Measurements from ENCODE around the gene MTRF1.
"Not testable (repeated sequence)": the region's sequence is repeated elsewhere in the genome, so short reads cannot be mapped to it uniquely, and the experiment has no call there.

Gene MTRF1

DNA sequence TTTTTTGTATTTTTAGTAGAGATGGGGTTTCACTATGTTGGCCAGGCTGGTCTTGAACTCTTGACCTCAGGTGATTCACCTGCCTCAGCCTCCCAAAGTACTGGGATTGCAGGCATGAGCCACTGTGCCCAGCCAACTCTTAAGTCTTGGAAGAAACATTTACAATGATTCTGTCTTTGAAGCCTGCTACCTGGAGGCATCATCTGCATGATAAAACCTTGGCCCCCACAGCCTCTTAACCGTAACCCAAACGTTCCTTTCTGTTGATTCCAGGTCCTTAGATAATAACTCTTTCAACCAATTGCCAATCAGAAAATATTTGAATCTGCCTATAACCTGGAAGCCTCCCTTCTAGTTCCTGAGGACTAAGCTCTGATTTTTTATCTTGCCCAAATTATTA, 15.8 kb upstream of the MTRF1 start:
- not testable (repeated sequence) for DNase-seq (ENCODE audit: low read depth in 2 of 2)

DNA sequence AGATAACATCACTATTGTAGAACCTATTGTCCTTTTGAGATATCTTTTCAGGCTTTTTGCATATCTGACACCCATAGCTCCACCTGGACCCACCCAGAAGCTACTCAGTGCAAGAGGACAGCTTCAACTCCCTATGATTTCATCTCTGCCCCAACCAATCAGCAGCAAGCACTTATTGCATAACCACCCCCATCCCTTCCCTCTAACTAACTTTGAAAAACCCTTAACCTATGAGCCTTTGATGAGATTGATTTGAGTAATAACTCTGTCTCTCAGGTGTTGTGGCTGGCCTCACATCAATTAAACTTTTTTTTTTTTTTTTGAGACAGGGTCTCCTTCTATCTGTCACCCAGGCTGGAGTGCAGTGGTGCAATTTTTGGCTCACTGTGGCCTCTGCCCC, 13.4 kb upstream of the MTRF1 start:
- DNase-seq (ENCODE audit: low read depth in 2 of 2): no peak

DNA sequence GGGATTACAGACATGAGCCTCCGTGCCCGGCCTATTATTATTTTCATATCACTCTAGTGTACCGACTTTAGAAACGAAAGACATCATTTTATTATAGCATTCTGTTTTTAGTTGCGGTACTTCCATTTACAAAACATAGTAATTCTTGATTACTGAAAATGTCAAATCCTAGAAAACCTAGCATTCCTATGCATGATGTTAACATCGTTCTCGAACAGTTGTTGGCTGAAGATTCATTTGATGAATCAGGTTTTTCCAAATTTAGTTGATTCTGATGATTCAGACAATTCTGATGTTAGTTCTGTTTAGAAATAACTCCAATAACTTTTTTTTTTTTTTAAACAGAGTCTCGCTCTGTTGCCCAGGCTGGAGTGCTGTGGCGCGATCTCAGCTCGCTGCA, 11.5 kb upstream of the MTRF1 start:
- DNase-seq (ENCODE audit: low read depth in 2 of 2): no peak

DNA sequence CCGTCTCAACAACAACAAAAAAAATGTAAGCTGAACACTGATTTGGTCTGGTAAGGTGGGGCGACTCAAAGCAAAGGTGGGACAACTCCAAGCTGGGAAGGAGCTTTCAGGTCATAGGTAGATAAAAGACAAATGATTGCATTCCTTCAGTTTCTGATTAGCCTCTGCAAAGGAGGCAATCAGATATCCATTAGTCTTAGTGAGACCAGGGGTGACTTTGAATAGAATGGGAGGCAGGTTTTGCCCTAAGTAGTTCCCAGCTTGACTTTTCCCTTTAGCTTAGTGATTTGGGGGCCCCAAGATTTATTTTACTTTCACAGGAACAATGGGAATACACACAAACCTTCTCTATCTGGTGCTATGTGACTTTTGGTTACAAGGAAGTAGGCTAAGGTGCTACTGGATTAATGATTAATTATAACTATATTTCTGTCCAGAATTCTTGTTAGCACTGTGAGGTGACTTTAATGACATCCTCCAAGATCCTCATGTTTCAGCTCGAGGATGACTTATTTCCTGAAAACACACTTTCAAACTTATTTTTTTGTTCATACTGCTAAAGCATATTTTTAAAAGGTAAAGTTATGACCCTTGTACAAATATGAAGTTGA, 10.6 kb upstream of the MTRF1 start:
- DNase-seq (ENCODE audit: low read depth in 2 of 2): no peak

DNA sequence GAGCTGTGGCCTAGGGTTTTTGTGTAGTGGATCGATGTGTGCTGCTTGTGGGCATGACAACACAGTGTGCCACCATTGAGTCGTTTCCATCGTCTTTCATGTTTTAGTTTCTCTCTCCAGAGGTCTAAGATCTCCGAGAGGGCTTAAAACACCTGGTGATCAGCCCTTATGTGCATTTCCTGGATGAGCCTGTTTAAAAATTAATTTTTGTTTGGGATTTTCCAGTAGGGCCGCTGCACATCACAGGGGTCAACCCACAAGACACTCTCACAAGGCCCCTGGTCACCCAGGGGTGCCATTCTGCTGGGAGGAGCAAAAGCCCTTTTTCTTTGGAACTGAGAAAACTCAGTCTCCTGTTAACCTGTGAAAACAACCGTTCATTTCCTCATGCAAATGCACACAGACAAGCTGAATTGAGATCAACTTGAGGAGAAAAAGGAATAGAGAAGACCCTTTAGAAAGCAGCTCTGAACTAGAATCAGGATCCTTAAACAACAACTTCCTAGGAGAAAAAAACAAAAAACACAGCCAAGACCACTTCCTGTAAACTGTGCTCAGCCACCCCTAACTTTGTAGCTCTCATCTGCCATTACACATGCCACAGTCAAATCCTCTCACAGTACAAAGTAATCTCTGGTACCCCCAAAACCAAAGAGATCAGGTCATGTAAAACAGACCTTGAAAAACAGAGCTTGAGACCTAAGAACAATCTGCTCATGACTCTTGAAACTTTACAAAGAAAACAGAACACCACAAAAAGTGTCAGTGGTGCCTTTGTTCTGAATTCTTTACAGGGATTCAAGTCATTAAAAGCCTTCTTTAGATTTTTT, 8.3 kb upstream of the MTRF1 start:
- DNase-seq (ENCODE audit: low read depth in 2 of 2): no peak

DNA sequence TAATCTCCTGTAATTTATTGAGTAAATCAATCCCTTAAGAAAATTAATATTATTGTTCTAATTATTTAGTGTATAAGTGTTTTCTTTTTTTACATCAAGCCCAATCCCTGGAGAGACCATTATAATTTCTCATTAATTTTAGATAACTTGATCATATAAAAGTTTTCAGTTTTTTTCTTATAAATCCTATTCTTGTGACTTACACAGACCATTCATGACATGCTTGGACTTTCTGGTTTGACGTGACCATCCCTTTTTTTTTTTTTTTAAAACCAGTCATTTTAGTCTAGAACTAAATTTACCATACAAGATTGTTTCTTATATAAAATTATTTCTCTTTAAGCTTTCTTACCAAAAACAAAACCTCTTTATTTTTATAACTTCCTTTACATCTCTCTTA, 5.4 kb upstream of the MTRF1 start:
- DNase-seq (ENCODE audit: low read depth in 2 of 2): no peak

DNA sequence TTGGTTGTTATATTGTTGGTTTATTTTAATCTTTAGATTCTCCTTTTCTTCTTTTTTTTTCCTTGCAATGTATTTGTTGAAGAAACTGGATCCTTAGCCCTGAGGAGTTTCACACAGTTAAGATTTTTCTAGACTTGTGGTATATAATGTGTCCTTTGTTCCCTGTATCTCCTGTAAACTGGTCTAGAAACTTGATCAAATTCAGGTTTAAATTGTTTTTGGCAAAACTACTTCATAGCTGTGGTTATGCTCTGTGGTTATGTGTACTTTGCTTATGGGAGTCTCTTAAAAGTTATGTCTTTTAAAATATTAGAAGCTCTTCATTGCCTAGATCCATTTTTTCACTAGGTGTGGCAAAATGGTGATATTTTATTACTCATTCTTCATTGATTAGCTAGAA, 3.7 kb upstream of the MTRF1 start:
- DNase-seq (ENCODE audit: low read depth in 2 of 2): no peak

DNA sequence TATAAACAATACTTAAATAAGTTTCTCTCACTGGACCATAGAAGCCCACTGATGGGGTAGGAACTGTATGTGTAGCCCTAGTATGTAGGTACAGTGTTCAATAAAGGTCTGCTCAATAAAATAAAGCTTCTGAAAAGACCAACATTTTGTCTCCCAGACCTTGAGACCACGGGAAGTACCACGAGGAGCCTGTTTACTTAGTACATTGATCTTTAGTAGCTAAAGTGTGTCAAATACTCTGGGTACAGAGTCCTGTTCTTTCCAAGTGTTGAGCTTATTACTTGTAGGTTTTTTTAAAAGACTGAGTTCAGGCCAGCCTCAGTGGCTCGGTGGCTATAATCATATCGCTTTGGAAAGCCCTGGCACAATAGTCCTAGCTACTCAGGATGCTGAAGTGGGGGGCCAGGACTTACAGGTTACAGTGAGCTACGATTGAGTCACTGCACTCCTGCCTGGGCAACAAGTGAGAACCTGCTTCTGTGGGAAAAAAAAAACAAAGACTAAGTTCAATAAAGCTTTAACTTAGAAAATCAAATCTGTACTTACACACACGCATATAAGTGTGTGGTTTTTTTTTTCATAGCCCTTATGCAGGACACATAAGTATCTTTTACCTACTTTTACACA, 3.4 kb downstream of the MTRF1 start:
- DNase-seq (ENCODE audit: low read depth in 2 of 2): no peak

DNA sequence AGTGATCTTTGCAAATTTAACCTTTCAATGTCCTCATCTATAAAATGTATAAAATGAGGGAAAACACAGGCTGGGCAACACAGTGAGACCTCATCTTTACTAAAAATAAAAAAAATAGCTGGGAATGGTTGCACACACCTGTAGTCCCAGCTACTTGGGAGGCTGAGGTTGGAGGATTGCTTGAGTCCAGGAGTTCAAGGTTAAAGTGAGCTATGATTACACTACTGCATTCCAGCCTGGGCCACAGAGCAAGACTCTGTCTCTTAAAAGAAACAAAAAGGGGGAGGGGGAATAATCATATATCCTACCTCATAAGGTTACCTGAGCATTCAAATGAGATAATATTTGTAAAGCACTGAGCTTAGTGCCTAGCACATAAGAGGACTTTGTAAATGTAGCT, 5.8 kb downstream of the MTRF1 start:
- no peak for DNase-seq (ENCODE audit: low read depth in 2 of 2)

DNA sequence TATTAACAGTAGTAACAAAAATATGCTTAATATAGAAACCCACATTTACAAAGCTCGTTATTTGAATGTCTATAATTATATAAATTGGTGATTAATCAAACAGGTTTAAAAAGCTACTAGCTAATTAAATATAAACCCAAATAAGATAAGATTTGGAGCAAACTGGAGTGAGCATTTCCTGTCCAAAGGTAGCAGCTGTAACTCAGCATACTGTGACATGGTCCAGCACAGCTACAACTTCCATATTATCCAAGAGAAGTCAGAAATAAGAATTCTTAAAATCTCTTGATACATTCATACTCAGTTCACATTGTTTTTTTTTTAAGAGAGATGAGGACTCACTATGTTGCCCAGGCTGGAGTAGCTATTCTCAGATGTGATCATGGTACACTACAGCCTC, 8.5 kb downstream of the MTRF1 start:
- DNase-seq (ENCODE audit: low read depth in 2 of 2): no peak

DNA sequence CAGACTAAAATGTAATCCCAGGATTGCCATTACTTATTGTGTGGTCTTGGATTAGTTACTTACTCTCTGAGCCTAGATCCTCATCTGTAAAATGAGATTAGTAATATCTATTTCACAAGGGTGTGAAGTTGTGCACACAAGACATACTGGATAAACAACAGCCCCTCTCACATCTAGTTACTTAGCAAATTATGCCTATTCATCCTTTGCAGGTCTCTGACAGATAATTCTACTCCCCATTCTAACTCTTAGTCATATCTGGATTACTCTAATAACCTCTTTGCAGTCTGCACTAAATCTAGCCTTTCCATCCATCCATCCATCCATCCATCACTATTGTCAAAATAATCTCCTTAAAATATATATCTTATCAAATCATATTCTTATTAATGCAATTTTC, 12.4 kb downstream of the MTRF1 start:
- no peak for DNase-seq (ENCODE audit: low read depth in 2 of 2)

DNA sequence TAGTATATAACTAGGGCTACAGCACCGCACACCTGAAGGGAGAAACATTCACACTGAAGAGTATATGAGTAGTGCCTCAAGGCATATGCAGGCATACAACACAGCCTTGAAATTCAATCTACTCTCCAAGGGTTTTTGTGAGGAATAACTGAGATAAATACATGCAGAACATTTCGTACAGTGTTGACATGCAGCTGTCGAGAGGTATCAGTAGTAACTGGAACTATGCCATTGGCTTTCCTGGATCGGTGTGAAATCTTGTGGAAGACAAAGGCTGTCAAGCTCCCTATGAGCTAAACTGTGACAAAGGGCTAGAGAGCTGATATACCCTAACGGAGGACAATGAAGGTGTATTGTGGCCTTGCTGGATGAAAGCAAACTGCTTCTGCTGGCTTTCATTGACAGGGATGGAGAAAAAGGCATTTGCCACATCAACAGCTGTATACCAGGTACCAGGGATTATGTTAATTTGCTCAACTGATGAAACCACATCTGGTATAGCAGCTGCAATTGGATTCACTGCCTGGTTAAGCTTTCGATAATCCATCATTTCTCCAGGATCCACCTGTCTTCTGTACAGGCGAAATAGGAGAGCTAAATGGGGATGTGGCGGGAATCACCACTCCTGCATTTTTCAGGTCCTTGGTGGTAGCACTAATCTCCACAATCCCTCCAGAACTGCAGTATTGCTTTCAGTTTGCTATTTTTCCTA, 16.3 kb downstream of the MTRF1 start:
- DNase-seq (ENCODE audit: low read depth in 2 of 2): no peak

DNA sequence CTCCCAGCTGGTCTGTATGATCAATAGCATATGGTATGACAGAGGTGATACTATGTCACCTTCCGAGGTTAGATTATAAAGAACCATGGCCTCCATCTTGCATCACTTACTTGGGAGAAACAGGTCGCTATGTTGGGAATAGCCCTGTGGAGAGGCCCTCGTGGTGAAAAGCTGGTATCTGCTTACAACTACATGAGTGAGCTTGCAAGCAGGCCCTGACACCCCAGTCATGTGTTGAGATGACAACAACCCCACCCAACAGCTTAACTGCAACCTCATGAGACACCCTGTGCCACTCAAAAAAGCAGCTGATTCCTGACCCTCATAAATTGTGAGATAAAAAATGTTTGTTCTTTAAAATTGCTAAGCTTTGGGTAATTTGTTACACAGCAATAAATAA, 18.8 kb downstream of the MTRF1 start:
- no peak for DNase-seq (ENCODE audit: low read depth in 2 of 2)

DNA sequence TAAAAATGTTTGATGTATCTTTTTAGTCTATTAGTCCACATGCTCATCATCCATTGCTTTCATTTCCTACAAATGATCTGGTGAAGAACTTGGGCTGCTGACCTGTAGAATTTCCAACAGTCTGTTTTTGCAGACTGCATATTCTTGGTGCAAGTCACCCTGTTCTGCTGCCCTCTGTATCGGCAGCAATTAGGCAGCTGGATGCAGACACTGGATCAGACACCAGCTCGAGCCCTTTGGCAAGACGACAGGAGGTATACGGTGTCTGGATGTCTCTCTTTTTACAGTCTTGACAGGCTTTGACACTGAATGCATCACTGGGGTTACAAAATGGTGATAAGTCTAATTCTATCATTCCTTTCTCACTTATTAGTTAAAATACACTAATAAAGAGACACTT, 21.8 kb downstream of the MTRF1 start:
- DNase-seq (ENCODE audit: low read depth in 2 of 2): no peak

DNA sequence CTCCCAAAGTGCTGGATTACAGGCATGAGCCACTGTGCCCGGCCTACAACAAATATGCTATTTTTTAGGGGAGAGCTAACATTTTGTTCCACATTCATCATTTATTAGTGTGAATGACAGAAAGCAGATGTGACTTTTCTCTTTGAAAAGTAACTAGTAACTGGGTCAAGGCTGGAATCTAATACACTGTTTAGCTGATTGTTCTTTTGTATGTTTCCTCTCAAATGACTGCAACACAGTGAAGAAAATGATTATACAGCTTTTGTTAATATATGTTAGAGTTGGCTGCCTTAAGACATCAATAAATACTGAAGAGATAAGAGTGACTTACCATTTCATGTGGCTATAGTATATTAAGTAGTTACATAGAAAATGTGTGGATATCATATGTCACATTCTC, 27.0 kb downstream of the MTRF1 start:
- no peak for DNase-seq (ENCODE audit: low read depth in 2 of 2)

DNA sequence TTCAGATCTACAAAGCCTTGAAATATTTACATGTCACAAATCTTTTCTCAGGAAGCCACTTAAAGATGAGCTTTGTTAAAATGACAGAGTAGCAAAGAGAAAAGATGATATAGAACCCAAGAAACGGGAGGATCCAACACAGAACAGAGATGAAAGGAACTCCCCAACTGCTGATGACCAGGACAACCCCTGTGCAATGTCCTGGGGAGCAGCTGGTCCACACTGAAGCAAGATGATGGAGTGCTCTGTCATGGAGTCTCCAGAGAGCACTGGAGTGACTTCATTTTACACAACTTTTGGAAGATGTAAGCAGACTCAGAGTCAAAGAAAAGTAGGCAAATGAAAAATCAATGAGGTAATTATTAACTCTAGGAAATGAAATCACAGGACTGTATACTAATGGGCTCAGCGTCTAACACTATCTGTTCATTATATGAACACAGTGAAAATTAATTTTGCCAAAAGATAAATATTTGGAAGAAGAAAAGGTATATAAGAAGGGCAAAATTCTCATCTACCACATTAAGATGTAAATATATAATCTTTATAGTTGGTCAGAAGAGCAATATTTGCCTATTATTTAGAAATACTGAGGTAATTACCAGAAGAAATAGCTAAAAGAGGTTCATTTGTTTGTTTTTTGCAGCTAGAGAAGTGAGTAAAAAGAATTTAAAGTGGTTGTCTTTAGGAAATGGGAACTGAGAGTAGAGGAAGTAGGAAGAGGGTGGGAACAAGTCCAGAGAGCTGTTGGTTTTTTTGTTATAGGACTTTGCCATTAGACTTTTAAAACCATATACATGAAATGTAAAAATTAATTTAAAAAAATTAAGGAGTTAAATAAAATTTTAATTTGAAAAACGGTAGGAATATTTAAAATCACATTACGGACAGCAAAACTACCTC, 30.5 kb downstream of the MTRF1 start:
- no peak for DNase-seq (ENCODE audit: low read depth in 2 of 2)

DNA sequence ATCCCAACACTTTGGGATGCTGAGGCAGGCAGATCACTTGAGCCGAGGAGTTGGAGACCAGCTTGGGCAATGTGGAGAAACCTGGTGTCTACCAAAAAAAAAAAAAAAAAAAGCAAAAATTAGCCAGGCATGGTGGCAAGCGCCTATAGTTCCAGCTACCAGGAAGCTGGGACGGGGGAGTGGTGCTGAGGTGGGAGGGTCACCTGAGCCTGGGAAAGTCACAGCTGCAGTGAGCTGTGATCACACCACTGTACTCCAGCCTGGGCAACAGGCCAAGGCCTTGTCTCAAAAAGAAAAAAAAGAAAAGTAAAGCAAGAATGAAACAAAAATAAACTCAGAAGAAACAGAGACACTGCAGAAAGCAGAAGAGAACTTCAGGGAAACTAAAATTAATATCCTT, 31.6 kb downstream of the MTRF1 start:
- DNase-seq (ENCODE audit: low read depth in 2 of 2): no peak

DNA sequence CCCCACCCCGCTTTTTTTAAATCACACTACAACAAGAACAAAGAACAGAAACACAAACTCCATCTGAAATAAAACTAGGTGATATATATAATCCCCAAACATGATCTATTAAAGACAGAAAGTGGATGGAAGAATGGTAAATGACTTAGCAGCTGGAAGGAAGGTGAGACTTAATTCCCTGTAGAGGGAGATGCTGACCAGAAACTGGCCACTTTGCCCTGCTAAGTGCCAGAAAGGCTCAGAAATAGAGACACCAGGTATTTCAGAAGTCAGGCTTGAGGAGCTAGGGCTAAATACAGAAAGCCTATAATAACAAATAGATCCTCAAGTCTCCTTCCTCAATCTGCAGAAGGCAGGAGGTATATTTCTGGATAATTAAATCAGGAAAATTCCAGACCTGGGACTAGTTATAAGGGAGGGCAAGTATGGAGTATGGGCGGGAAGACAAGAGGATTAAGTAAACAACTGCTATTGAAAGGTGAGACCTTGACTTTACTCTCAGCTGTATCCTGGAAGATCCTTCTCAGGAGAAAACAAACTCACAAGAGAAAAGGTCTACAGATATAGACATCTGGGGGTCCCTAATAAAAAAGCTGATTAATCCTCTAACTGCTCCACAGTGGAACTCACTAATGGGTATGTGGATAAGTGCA, 32.2 kb downstream of the MTRF1 start:
- DNase-seq (ENCODE audit: low read depth in 2 of 2): no peak

DNA sequence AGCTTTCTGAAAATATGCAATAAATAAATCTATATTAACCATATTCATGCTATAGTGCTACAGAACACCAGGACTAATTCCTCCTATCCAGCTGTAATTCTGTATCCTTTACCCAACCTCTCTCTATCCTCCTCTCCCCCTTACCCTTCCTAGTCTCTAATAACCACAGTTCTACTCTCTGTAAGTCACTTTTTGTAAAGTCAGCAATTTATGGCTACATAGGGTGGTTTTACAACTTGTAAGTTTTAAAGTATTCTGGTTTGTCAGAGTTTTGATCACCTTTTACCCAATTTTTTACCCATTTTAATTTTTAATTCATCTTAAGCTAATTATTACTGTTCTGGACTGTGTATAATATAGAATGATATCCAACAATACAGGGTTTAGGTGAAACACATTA, 34.0 kb downstream of the MTRF1 start:
- DNase-seq (ENCODE audit: low read depth in 2 of 2): no peak

DNA sequence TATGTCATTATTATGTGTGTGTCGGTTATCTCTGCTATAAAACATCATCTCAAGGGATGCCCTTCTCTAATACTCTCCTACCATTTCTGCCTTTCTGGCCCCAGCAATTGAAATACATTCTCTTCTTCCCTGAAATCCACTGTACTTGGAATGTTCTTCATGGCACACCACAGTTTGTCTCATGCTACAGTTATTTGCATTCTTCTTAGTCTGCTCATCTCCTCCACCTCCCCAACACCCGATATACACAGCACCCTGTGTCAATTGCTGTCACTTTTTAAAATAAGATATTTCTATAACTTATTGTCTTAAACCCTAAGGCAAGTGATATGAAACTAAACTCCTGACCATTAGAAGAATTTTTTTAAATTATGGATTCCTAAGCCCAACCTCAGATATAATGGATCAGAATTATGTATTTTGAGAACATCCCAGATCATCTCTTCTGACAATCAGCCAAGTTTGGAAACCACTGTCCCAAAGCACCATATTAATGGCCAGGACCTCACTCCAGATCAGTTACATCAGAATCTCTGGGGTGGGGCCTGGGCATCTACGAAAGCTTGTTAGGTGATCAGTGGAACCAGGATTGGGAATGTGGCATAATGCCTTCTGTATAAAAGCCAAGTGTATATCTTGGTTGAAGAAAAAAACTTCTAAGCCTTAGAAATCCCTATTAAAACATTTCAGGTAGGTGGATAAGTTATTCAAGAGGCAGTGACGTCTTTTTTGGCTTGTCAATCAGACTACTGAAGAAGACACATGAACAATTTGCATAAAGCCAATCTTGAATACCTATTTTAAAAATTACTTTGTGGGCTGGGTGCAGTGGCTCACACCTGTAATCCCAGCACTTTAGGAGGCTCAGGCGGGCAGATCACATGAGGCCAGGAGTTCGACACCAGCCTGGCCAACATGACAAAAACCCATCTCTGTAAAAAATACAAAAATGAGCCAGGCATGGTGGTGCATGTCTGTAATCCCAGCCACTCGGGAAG, 39.0 kb downstream of the MTRF1 start:
- no peak for DNase-seq (ENCODE audit: low read depth in 2 of 2)
